DOHH2 (cell line): ENCODE results near the gene CXCL9.

ENCODE experiments used
- H3F3A ChIP-seq: fragments of 200-600 bp; sonication (generic), shearing (Covaris generic); 2 replicates; pipeline ENCODE4 v1.6.0; 2016; ENCODE audit warnings: antibody characterized with exemption, mild to moderate bottlenecking; ENCODE audit not compliant: control insufficient read depth, insufficient read depth
- H3K27ac ChIP-seq: fragments of 200-600 bp; sonication (generic); 2 replicates; pipeline ENCODE4 v1.5.1; 2014; ENCODE audit warnings: low read depth, mild to moderate bottlenecking, low read length, moderate library complexity
- H3K27me3 ChIP-seq: fragments of 200-600 bp; sonication (generic); 2 replicates; pipeline ENCODE4 v1.6.1; 2014; ENCODE audit warnings: mild to moderate bottlenecking, low read length, mixed read lengths; ENCODE audit not compliant: control insufficient read depth
- H3K36me3 ChIP-seq: fragments of 200-600 bp; sonication (generic); 2 replicates; pipeline ENCODE4 v1.6.1; 2014; ENCODE audit warnings: mild to moderate bottlenecking, low read length, moderate library complexity, mixed read lengths; ENCODE audit not compliant: control insufficient read depth
- H3K4me1 ChIP-seq: fragments of 200-600 bp; sonication (generic); 2 replicates; pipeline ENCODE4 v1.6.1; 2014; ENCODE audit warnings: mild to moderate bottlenecking, low read length, mixed read lengths; ENCODE audit not compliant: control insufficient read depth
- H3K4me2 ChIP-seq: fragments of 200-600 bp; sonication (generic); 2 replicates; pipeline ENCODE4 v1.6.0; 2014; ENCODE audit warnings: mild to moderate bottlenecking, low read length, moderate library complexity
- H3K4me3 ChIP-seq: fragments of 200-600 bp; sonication (generic); 2 replicates; pipeline ENCODE4 v1.5.1; 2014; ENCODE audit warnings: mild to moderate bottlenecking, low read length, mixed read lengths
- H3K79me2 ChIP-seq: fragments of 200-600 bp; sonication (generic); 2 replicates; pipeline ENCODE4 v1.6.1; 2014; ENCODE audit warnings: mild to moderate bottlenecking, low read length, mixed read lengths; ENCODE audit not compliant: control insufficient read depth
- H3K9me2 ChIP-seq: fragments of 200-600 bp; sonication (generic); replicated peaks from 2 replicates; pipeline ENCODE4 v1.6.1; 2014; ENCODE audit warnings: mild to moderate bottlenecking, low read length, mixed read lengths; ENCODE audit not compliant: control insufficient read depth
- H3K9me3 ChIP-seq: fragments of 200-600 bp; sonication (generic); 2 replicates; pipeline ENCODE4 v1.6.1; 2014; ENCODE audit warnings: antibody characterized with exemption, low read length, mixed read lengths; ENCODE audit not compliant: control insufficient read depth, insufficient read depth
- H4K20me1 ChIP-seq: fragments of 200-600 bp; sonication (generic); 2 replicates; pipeline ENCODE4 v1.6.0; 2014; ENCODE audit warnings: low read depth, mild to moderate bottlenecking, antibody characterized with exemption, low read length, moderate library complexity; ENCODE audit not compliant: control insufficient read depth, insufficient read depth
- CTCF ChIP-seq: fragments of 200-600 bp; sonication (generic); IDR thresholded peaks from one replicate; pipeline ENCODE4 v1.5.1; 2014; ENCODE audit warnings: antibody characterized with exemption, mild to moderate bottlenecking, low read depth, low read length; ENCODE audit not compliant: poor library complexity, severe bottlenecking
- EZH2phosphoT487 ChIP-seq: fragments of 200-600 bp; sonication (generic); IDR thresholded peaks from 2 replicates; pipeline ENCODE4 v1.6.1; 2017; ENCODE audit warnings: borderline replicate concordance, mild to moderate bottlenecking, antibody characterized with exemption, low read length, moderate library complexity, mixed read lengths

The CXCL9 gene

GRCh38 chr4:75995727-75996126, 11.6 kb downstream of the CXCL9 start:
- H3K36me3 ChIP-seq, result no peaks in the 10 kb centered on the region
- H3K27ac ChIP-seq, result no peak overlapping the region
- no peaks in the 10 kb centered on the region for H3F3A ChIP-seq
- H3K4me2 ChIP-seq, result no peak overlapping the region
- H3K4me3 ChIP-seq, result no peak overlapping the region
- H4K20me1 ChIP-seq, result no peaks in the 10 kb centered on the region
- H3K4me1 ChIP-seq, result peaks cover 4% of the 10 kb centered on the region
- H3K27me3 ChIP-seq, result no peaks in the 10 kb centered on the region
- H3K79me2 ChIP-seq, result peaks cover 3% of the 10 kb centered on the region
- TF ChIP-seq CTCF (peak; percentile 49), EZH2phosphoT487 (no peak)
- no peaks in the 10 kb centered on the region for H3K9me2 ChIP-seq
- no peaks in the 10 kb centered on the region for H3K9me3 ChIP-seq

GRCh38 chr4:75992462-75992861, 14.8 kb downstream of the CXCL9 start:
- no peak for TF ChIP-seq CTCF
- TF ChIP-seq EZH2phosphoT487, result no peak

GRCh38 chr4:75989846-75990528, 17.3 kb downstream of the CXCL9 start:
- no peaks in the 10 kb centered on the region for H3K9me2 ChIP-seq
- H3K4me1 ChIP-seq, result peaks cover 18% of the 10 kb centered on the region
- no peak for TF ChIP-seq EZH2phosphoT487
- TF ChIP-seq CTCF, result no peak
- no peaks in the 10 kb centered on the region for H3F3A ChIP-seq
- peak overlapping the region; percentile 91 for H3K4me3 ChIP-seq
- H3K27me3 ChIP-seq, result no peaks in the 10 kb centered on the region
- no peak overlapping the region for H3K27ac ChIP-seq
- H4K20me1 ChIP-seq, result no peaks in the 10 kb centered on the region
- peaks cover 61% of the 10 kb centered on the region for H3K79me2 ChIP-seq
- H3K36me3 ChIP-seq, result peaks cover 25% of the 10 kb centered on the region
- H3K4me2 ChIP-seq, result peak overlapping the region; percentile 74
- H3K9me3 ChIP-seq, result no peaks in the 10 kb centered on the region

More at GRCh38 chr4:75992462-75992861, 14.8 kb downstream of the CXCL9 start:
- Histone ChIP-seq H3K4me1 (peaks cover 18% of the 10 kb centered on the region), H3K79me2 (peaks cover 36% of the 10 kb centered on the region), H3K27me3 (no peaks in the 10 kb centered on the region), H3K4me2 (no peak overlapping the region), H3K9me2 (no peaks in the 10 kb centered on the region), H3K9me3 (no peaks in the 10 kb centered on the region), H3K36me3 (peaks cover 22% of the 10 kb centered on the region), H3F3A (no peaks in the 10 kb centered on the region), H4K20me1 (no peaks in the 10 kb centered on the region), H3K27ac (no peak overlapping the region), H3K4me3 (no peak overlapping the region)
